GM18868 (cell line): Measurements from ENCODE around the gene UTP3.
"Not testable (repeated sequence)": the region's sequence is repeated elsewhere in the genome, so short reads cannot be mapped to it uniquely, and the experiment has no call there.

ENCODE experiments used
- ATAC-seq: cut with Tn5 transposase; IDR thresholded peaks from one replicate; pipeline ENCODE4 v1.9.1; 2021; ENCODE audit warnings: mild to moderate bottlenecking, moderate library complexity; ENCODE audit not compliant: unreplicated experiment

The UTP3 gene

GRCh38 chr4:70687821-70688794 lies at the start of gene UTP3:
Gene UTP3 (plus strand): TSS chr4:70688532. CDS start chr4:70688678, 146 bp downstream.
- peak; percentile 94 for ATAC-seq

- ATAC-seq = peak; percentile 68
These were observed 48.1 kb upstream of the UTP3 start for GRCh38 chr4:70640192-70640591.

GRCh38 chr4:70650741-70651140 lies 37.6 kb upstream of the UTP3 start:
- ATAC-seq = not testable (repeated sequence)

GRCh38 chr4:70651864-70652506 lies 36.3 kb upstream of the UTP3 start:
- ATAC-seq = peak; percentile 74

GRCh38 chr4:70654605-70655011 lies 33.7 kb upstream of the UTP3 start:
- no peak for ATAC-seq

GRCh38 chr4:70657326-70657725 lies 31.0 kb upstream of the UTP3 start:
- ATAC-seq = no peak

GRCh38 chr4:70658418-70658817 lies 29.9 kb upstream of the UTP3 start:
- ATAC-seq = no peak

GRCh38 chr4:70660106-70660505 lies 28.2 kb upstream of the UTP3 start:
- no peak for ATAC-seq

- peak; percentile 92 for ATAC-seq
These were observed 26.9 kb upstream of the UTP3 start for GRCh38 chr4:70661309-70661922.

- ATAC-seq = peak; percentile 71
These were observed 22.0 kb upstream of the UTP3 start, which contains the start of gene JCHAIN for GRCh38 chr4:70666369-70666768. Gene JCHAIN (minus strand): TSS chr4:70666508. CDS start chr4:70666490, 18 bp downstream.

GRCh38 chr4:70667740-70668535 lies 20.4 kb upstream of the UTP3 start:
- no peak for ATAC-seq

GRCh38 chr4:70670332-70671014 lies 17.9 kb upstream of the UTP3 start:
- ATAC-seq = no peak

- ATAC-seq = no peak
These were observed 17.2 kb upstream of the UTP3 start for GRCh38 chr4:70671091-70671490.

- no peak for ATAC-seq
These were observed 14.1 kb upstream of the UTP3 start for GRCh38 chr4:70674191-70674590.

- no peak for ATAC-seq
These were observed 13.6 kb upstream of the UTP3 start for GRCh38 chr4:70674731-70675130.

- no peak for ATAC-seq
These were observed 11.7 kb upstream of the UTP3 start for GRCh38 chr4:70676554-70677090.

- ATAC-seq = peak; percentile 78
These were observed 9.8 kb upstream of the UTP3 start for GRCh38 chr4:70678383-70678999.

GRCh38 chr4:70680934-70681333 lies 7.4 kb upstream of the UTP3 start:
- ATAC-seq = no peak

GRCh38 chr4:70681704-70682103 lies 6.6 kb upstream of the UTP3 start:
- peak; percentile 32 for ATAC-seq
